Endothelial cell (in vitro differentiated cells): ENCODE measurements around the gene MAP7D1. TPM values are rescaled to one million over a fixed set of nuclear protein-coding genes. Genes with fewer than 3 reads are reported as not detected.
"Not testable (repeated sequence)": the region's sequence is repeated elsewhere in the genome, so short reads cannot be mapped to it uniquely, and the experiment has no call there.

Experiments used
- DNase-seq: peaks from one replicate; pipeline ENCODE4 v3.0.0; 2021; ENCODE audit warnings: low spot score
- H3K27ac Mint-ChIP-seq: one replicate; pipeline ENCODE4 v1.8.0; 2021; ENCODE audit warnings: mixed read lengths, inconsistent platforms; ENCODE audit not compliant: unreplicated experiment
- H3K27me3 Mint-ChIP-seq: one replicate; pipeline ENCODE4 v1.8.0; 2021; ENCODE audit warnings: mild to moderate bottlenecking, moderate library complexity, mixed read lengths, inconsistent platforms; ENCODE audit not compliant: unreplicated experiment
- H3K36me3 Mint-ChIP-seq: one replicate; pipeline ENCODE4 v1.8.0; 2021; ENCODE audit warnings: mild to moderate bottlenecking, low read depth, mixed read lengths, inconsistent platforms; ENCODE audit not compliant: unreplicated experiment
- H3K4me1 Mint-ChIP-seq: one replicate; pipeline ENCODE4 v1.8.0; 2021; ENCODE audit warnings: mild to moderate bottlenecking, mixed read lengths, inconsistent platforms; ENCODE audit not compliant: unreplicated experiment
- H3K4me3 Mint-ChIP-seq: one replicate; pipeline ENCODE4 v1.8.0; 2021; ENCODE audit warnings: mild to moderate bottlenecking, mixed read lengths, inconsistent platforms; ENCODE audit not compliant: unreplicated experiment
- H3K9me3 Mint-ChIP-seq: one replicate; pipeline ENCODE4 v1.8.0; 2021; ENCODE audit warnings: mixed read lengths, inconsistent platforms; ENCODE audit not compliant: unreplicated experiment
- total RNA-seq: library from RNA; stranded (reverse); fragmentation: NEBNext Ultra II Directional; extraction: Animal tissue kit (Norgen Biotek cat#: 25700); gene quantifications from one replicate; pipeline ENCODE4 v1.2.1, GENCODE V29; 2021; ENCODE audit not compliant: unreplicated experiment
- TF ChIP-seq, protein P1 (sequence below): fragments of 200-600 bp; sonication (generic); IDR thresholded peaks from one replicate; pipeline ENCODE4 v1.5.0; 2021; ENCODE audit warnings: antibody characterized with exemption; ENCODE audit not compliant: unreplicated experiment

Gene MAP7D1
- total RNA-seq, 1 donor from 2014 or later, result 189 TPM

- H3K27ac Mint-ChIP-seq, result peak overlapping the region; percentile 7
Observed at GRCh38 chr1:36183309-36183856, 27.4 kb downstream of the MAP7D1 start.

GRCh38 chr1:36187800-36188593 lies 32.0 kb downstream of the MAP7D1 start:
- Mint-ChIP-seq H3K36me3 (peaks cover 8% of the 10 kb centered on the region), H3K9me3 (no peaks in the 10 kb centered on the region), H3K4me3 (peak overlapping the region; percentile 10), H3K27me3 (peaks cover 2% of the 10 kb centered on the region), H3K27ac (peak overlapping the region; percentile 93), H3K4me1 (peaks cover 15% of the 10 kb centered on the region)
- peak; percentile 77 for DNase-seq
- TF ChIP-seq, protein P1, sequence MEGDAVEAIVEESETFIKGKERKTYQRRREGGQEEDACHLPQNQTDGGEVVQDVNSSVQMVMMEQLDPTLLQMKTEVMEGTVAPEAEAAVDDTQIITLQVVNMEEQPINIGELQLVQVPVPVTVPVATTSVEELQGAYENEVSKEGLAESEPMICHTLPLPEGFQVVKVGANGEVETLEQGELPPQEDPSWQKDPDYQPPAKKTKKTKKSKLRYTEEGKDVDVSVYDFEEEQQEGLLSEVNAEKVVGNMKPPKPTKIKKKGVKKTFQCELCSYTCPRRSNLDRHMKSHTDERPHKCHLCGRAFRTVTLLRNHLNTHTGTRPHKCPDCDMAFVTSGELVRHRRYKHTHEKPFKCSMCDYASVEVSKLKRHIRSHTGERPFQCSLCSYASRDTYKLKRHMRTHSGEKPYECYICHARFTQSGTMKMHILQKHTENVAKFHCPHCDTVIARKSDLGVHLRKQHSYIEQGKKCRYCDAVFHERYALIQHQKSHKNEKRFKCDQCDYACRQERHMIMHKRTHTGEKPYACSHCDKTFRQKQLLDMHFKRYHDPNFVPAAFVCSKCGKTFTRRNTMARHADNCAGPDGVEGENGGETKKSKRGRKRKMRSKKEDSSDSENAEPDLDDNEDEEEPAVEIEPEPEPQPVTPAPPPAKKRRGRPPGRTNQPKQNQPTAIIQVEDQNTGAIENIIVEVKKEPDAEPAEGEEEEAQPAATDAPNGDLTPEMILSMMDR, result peak; percentile 71

More at GRCh38 chr1:36183309-36183856, 27.4 kb downstream of the MAP7D1 start:
- Mint-ChIP-seq H3K36me3 (peaks cover 36% of the 10 kb centered on the region), H3K9me3 (no peaks in the 10 kb centered on the region), H3K4me1 (peaks cover 17% of the 10 kb centered on the region), H3K4me3 (peak overlapping the region; percentile 6), H3K27me3 (peaks cover 15% of the 10 kb centered on the region)
- TF ChIP-seq, protein P1, result no peak
- DNase-seq, result no peak

- not testable (repeated sequence) for H3K27me3 Mint-ChIP-seq, DNase-seq, H3K9me3 Mint-ChIP-seq, H3K27ac Mint-ChIP-seq, H3K36me3 Mint-ChIP-seq, H3K4me1 Mint-ChIP-seq, H3K4me3 Mint-ChIP-seq
Observed at GRCh38 chr1:36196805-36197204, 40.8 kb downstream of the MAP7D1 start.

DNA sequence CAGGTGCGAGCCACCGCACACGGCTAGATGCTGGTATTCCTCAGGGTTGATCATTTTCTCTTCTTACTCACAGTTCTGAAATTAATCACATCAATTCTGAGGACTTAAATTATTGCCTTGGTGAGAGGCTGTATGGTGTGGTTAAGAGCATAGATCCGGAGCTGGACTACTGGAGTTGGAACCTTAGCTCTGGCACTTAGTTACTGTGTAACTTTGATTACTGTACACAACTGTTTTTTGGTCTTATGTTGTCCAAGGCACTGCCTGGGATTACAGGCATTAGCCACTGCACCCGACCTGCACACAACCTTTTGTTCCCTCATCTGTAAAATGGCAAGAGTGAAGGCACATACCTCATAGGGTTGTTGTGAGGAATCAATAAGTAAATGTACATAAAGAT lies 42.7 kb downstream of the MAP7D1 start:
- Mint-ChIP-seq H3K27me3 (peaks cover 7% of the 10 kb centered on the region), H3K27ac (no peak overlapping the region), H3K9me3 (no peaks in the 10 kb centered on the region), H3K36me3 (no peaks in the 10 kb centered on the region), H3K4me3 (peak overlapping the region; percentile 25), H3K4me1 (peaks cover 4% of the 10 kb centered on the region)
- TF ChIP-seq, protein P1, result no peak
- DNase-seq, result no peak

DNA sequence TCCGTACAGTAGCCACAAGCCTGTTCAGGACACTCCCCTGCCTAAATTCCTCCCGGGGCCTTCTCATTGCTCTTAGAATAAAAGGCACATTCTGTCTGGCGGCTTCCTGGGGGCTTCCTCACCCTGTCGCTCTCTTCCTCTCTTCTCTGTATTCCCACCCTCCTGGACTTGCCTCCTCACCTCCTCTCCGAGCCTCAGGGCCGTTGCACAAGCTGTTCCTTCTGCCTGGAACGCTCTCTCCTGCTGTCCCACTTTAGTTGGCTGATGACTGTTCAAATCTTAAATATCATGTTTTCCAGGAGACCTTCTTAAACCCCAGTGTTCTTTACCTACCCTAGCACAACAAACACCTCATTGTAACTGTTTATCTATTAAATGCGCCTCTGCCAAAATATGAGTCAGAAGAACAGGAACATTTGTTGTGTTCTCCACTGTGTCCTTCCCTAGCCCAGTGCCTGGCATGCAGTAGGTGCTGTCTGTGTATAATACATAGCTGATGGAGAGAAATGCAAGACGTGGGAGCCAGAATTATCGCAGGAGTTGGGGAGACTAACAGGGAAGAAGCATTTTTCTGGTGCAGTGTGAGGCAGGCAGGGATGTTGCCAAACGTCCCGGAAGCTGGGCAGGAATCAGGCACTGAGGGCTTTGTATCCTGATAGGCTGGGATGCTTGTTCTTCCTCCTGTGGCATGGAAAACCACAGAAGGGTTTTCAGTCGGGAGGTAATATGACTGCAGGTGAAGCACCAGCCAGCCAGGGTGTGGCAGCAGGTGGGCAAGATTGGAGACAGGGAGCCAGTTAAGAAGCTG lies 44.2 kb downstream of the MAP7D1 start:
- Mint-ChIP-seq H3K4me1 (peaks cover 8% of the 10 kb centered on the region), H3K27me3 (peaks cover 7% of the 10 kb centered on the region), H3K36me3 (no peaks in the 10 kb centered on the region), H3K4me3 (no peak overlapping the region), H3K9me3 (no peaks in the 10 kb centered on the region), H3K27ac (no peak overlapping the region)
- DNase-seq, result no peak
- TF ChIP-seq, protein P1, result no peak
